KOPT-K1 (cell line): ENCODE measurements around the gene TMEM59L.

Source experiments
- H3K27ac ChIP-seq: fragments of 200-600 bp; sonication (generic); 2 replicates; pipeline ENCODE4 v1.5.1; 2016; ENCODE audit warnings: antibody characterized with exemption, mild to moderate bottlenecking, low read depth, low read length; ENCODE audit not compliant: poor library complexity, severe bottlenecking
- H3K36me3 ChIP-seq: fragments of 200-600 bp; sonication (generic); 2 replicates; pipeline ENCODE4 v1.5.1; 2017; ENCODE audit warnings: antibody characterized with exemption, mild to moderate bottlenecking, low read length, moderate library complexity; ENCODE audit not compliant: insufficient read depth
- H3K9me3 ChIP-seq: fragments of 200-600 bp; sonication (generic); 2 replicates; pipeline ENCODE4 v1.5.1; 2017; ENCODE audit warnings: antibody characterized with exemption, low read length, mild to moderate bottlenecking; ENCODE audit not compliant: insufficient read depth, poor library complexity, severe bottlenecking

Gene TMEM59L

DNA sequence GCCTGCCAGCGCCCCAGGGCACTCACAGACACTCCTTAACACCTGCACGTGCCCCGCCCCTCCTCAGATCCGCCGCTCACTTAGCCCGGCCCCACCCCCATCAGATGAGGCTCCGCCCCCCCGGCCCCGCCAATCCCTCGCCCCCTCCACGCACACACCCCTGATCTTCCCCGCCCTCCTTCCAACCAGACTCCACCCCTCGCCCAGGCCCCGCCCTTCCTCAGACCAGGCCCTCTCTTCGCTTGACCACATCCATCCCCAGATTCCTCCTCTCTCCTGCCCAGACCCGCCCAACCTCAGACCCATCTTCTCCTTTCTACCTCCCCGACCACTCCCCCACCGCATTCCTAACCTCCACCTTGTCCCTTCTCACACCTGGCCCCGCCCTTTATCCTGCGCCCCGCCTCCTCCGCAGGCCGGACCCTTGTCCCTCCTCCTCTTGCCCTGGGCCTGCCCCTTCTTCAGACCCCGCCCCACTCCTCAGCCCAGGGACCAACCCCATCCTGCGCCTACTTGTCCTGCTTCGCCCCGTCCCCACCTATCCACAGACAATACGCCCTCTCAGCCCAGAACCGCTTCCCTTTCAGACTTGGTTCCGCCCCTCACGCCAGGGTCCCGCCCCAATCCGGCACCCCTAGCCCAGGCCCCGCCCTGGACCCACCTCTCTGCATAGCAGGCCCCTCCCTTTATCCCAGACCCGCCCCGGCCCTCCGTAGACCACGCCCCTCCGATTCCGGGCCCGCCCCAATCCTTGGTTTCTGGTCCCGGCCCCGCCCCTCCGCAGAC is 23.7 kb downstream of the TMEM59L start:
- Histone ChIP-seq H3K9me3 (no peaks in the 10 kb centered on the region), H3K27ac (peak overlapping the region; percentile 73), H3K36me3 (no peaks in the 10 kb centered on the region)

- H3K36me3 ChIP-seq, result no peaks in the 10 kb centered on the region
- H3K9me3 ChIP-seq, result no peaks in the 10 kb centered on the region
- peak within 1 kb of the TSS; percentile 73 for H3K27ac ChIP-seq
Measured at GRCh38 chr19:18636969-18637629, 24.4 kb downstream of the TMEM59L start, which contains the start of gene KLHL26. KLHL26 (plus strand) TSS chr19:18637028; CDS start chr19:18637055, 27 bp downstream.

- H3K27ac ChIP-seq, result peak overlapping the region; percentile 73
- no peaks in the 10 kb centered on the region for H3K9me3 ChIP-seq
- H3K36me3 ChIP-seq, result no peaks in the 10 kb centered on the region
Measured at GRCh38 chr19:18637673-18638630, 25.3 kb downstream of the TMEM59L start.

DNA sequence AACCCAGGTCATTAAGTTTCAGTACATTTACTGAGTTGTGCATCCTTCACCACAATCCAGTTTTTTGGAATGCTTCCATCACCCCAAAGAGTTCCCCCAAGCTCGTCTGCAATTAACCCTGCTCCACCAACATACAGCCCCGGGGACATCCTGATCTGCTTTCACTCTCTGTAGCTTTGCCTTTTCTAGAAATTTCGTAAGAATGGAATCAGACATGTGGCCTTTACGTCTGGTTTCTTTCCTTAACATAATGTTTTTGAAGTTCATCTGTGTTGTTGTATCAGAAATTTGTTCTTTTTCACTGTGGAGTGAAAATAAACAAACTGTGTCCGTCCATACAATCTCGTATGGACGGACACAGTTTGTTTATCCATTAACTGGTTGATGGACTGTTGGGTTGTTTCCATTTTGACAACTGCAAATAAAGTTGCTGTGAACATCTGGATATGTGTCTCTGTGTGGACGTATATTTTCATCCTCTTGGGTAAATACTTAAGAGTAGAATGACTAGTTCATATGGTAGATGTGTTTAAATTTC is 27.1 kb downstream of the TMEM59L start:
- H3K27ac ChIP-seq, result no peak overlapping the region
- H3K36me3 ChIP-seq, result no peaks in the 10 kb centered on the region
- H3K9me3 ChIP-seq, result no peaks in the 10 kb centered on the region

GRCh38 chr19:18644196-18645034 is 31.7 kb downstream of the TMEM59L start:
- peaks cover 4% of the 10 kb centered on the region; the same call in 1 of the 2 replicates for H3K36me3 ChIP-seq
- H3K27ac ChIP-seq, result no peak overlapping the region

GRCh38 chr19:18645035-18645511 is 32.4 kb downstream of the TMEM59L start:
- Histone ChIP-seq H3K9me3 (no peaks in the 10 kb centered on the region), H3K27ac (no peak overlapping the region), H3K36me3 (peaks cover 4% of the 10 kb centered on the region; the same call in 1 of the 2 replicates)

More at GRCh38 chr19:18644196-18645034, 31.7 kb downstream of the TMEM59L start:
- H3K9me3 ChIP-seq, result no peaks in the 10 kb centered on the region

DNA sequence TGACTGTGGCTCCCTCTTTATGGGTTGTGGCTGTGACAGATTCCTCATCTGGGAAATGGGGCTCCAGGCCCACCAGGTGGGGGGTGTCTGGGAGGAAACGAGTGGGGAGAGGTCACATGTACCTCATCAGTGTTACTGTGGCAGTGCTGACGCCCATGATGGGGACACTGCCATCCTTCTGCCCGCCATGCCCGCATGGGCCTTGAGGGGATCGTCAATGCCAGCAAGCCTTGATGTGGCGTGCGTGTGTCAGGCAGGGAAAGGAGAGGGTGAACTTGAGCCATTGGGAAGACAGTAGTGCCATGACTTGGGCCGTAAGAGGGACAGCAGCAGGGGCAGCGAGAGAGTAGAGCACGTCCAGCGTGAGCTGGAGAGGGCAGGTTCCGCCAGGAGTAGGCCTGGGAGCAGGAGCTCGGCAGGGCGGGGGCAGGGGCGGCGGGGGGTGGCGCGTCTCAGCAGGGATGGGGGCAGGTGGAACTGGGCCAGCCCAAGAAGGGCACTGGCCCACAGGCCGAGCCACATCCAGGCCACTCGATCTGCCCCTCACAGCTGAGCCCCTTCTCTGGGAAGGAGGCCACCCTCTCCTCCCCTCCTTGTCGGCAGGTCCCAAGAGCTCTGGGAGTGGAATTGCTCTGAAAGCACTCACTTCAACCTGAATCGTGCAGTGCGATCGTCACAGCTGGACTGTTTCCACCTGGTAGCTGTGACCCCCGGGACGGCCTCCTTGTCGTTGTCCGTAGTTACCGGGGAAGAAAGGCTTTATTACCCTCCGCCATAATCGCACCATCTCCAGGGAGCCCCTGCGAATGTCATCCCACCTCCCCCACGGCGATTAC is 34.1 kb downstream of the TMEM59L start:
- no peak overlapping the region for H3K27ac ChIP-seq
- H3K9me3 ChIP-seq, result no peaks in the 10 kb centered on the region
- peaks cover 4% of the 10 kb centered on the region; the same call in 1 of the 2 replicates for H3K36me3 ChIP-seq

GRCh38 chr19:18647371-18647767 is 34.7 kb downstream of the TMEM59L start:
- no peak overlapping the region for H3K27ac ChIP-seq
- no peaks in the 10 kb centered on the region for H3K9me3 ChIP-seq
- peaks cover 4% of the 10 kb centered on the region; the same call in 1 of the 2 replicates for H3K36me3 ChIP-seq

GRCh38 chr19:18647807-18648206 is 35.1 kb downstream of the TMEM59L start:
- no peak overlapping the region for H3K27ac ChIP-seq
- no peaks in the 10 kb centered on the region for H3K9me3 ChIP-seq
- H3K36me3 ChIP-seq, result peaks cover 4% of the 10 kb centered on the region; the same call in 1 of the 2 replicates

DNA sequence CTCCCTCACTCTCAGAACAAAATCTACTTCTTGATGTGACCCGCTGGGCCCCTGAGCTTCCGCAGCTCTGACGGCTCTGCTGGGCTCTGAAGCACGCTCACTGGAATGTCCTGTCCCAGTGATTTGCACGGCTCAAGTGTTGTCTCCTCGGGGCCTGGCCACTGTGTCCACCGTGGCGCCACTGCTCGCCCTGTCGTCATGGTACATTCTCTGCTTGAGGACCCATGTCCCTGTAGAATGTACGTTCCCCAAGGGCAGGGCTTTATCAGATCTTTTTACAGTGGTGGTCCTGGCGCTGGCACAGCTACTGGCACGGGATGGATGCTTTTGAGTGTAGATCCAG is 36.3 kb downstream of the TMEM59L start:
- Histone ChIP-seq H3K27ac (no peak overlapping the region), H3K36me3 (peaks cover 4% of the 10 kb centered on the region; the same call in 1 of the 2 replicates), H3K9me3 (no peaks in the 10 kb centered on the region)

DNA sequence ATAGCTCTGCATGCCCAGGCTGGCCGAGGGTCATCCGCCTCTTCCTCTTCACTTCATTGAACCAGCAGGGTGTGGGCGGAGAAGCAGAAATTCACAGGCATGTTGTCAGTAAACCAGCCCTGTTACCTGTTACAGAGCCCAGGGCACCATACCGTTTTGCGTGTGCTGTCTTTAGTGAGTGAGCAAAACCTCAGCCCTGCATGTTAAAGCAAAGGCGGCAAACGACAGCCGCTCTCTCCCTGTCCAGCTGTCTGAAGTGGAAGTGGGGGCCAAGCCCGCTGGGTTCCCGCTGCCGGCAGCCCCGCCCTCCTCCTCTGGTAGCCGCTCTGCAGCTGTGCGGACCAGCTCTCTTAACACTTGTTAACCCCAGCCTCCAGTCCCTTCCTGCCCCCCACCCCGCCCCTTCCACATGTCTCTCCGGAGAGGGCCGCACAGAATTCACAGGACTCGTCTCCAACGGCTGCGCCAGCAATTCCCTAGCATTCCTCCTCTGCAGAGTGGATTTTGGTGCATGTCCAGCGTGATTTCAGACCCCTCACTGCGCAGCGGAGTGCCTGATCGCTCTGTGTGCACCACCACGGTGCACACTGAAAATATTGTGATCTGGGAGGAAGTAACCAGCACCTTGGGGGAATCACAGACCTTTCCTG is 36.8 kb downstream of the TMEM59L start:
- Histone ChIP-seq H3K27ac (no peak overlapping the region), H3K36me3 (peaks cover 4% of the 10 kb centered on the region; the same call in 1 of the 2 replicates), H3K9me3 (no peaks in the 10 kb centered on the region)

DNA sequence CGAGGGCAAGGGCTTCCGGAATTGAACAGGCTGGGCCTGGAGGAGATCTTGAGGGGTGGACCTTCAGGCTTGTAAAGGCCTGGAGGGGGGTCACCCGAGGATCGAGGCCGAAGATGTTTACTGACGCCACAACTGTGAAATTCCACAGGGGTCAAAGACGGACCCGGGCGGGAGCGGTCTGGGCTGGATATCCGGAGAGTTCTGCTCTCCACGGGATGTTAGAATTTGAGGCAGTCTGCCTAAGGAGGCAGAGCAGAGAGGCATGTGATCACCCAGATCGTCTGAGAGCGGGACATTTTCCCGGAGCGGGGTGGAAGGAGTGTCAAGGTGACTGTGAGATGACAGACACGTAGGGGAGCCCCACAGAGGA is 37.3 kb downstream of the TMEM59L start:
- Histone ChIP-seq H3K36me3 (peaks cover 4% of the 10 kb centered on the region; the same call in 1 of the 2 replicates), H3K27ac (no peak overlapping the region), H3K9me3 (no peaks in the 10 kb centered on the region)
